Endothelial cell of umbilical vein (primary cell): ENCODE data around the gene G0S2. TPM values are rescaled to one million over a fixed set of nuclear protein-coding genes. Genes with fewer than 3 reads are reported as not detected.

Experiments used
- BruUV-seq: library from RNA; stranded (reverse); fragments of 400-500 nt; replicated peaks from 2 replicates; lab custom pipeline; 2021; lab: Mats Ljungman, UMichigan
- CTCF ChIA-PET: fragments of 300-600, 350-600 bp; sonication (Branson Sonifier 250); formaldehyde crosslinking; loops from one replicate; lab custom pipeline; 2021; ENCODE audit warnings: antibody characterized with exemption, inconsistent platforms; lab: Charles Lee
- POLR2A ChIA-PET: fragments of 300-600, 350-600 bp; sonication (Branson Sonifier 250); formaldehyde crosslinking; loops from one replicate; lab custom pipeline; 2021; ENCODE audit warnings: antibody characterized with exemption, inconsistent platforms; lab: Charles Lee
- DNase-seq: peaks from one replicate; pipeline ENCODE4 v3.0.0-alpha.2; 2011; ENCODE audit warnings: low read depth, low spot score
- FAIRE-seq: peaks from 2 replicates; lab custom pipeline; 2011; peaks lifted over from hg19 to GRCh38; lab: Jason Lieb, UNC
- H2AFZ ChIP-seq: 2 replicates; pipeline ENCODE4 v1.6.0; 2012; ENCODE audit warnings: low read depth, low read length, control low read depth, inconsistent platforms
- H3K27ac ChIP-seq: 2 replicates; pipeline ENCODE4 v1.5.1; 2011; ENCODE audit warnings: low read depth, mild to moderate bottlenecking, control low read depth, low read length, moderate library complexity; ENCODE audit not compliant: insufficient read depth
- H3K27me3 ChIP-seq, 2 experiments: 2 replicates each; pipeline versions ENCODE4 v1.6.0 to v1.6.1; 2011; ENCODE audit warnings: low read length in 2 of 2, mixed read lengths in 1 of 2; ENCODE audit not compliant: control insufficient read depth in 2 of 2, insufficient read depth in 2 of 2
- H3K36me3 ChIP-seq, 2 experiments: 2 replicates in 1 of 2; 3 replicates in 1 of 2; pipeline ENCODE4 v1.5.1; 2011; ENCODE audit warnings: low read length in 2 of 2, mild to moderate bottlenecking in 1 of 2, moderate library complexity in 1 of 2; ENCODE audit not compliant: control insufficient read depth in 2 of 2, insufficient read depth in 2 of 2; ENCODE audit errors: extremely low read depth in 1 of 2
- H3K4me1 ChIP-seq: 3 replicates; pipeline ENCODE4 v1.5.1; 2011; ENCODE audit warnings: mild to moderate bottlenecking, low read length; ENCODE audit not compliant: control insufficient read depth, insufficient read depth; ENCODE audit errors: extremely low read depth
- H3K4me2 ChIP-seq: 2 replicates; pipeline ENCODE4 v1.6.1; 2011; ENCODE audit warnings: low read length, control low read depth, mixed read lengths; ENCODE audit not compliant: insufficient read depth
- H3K4me3 ChIP-seq, 3 experiments: fragments of 200-600 bp in 1 of 3; sonication (generic), shearing (Covaris generic) in 1 of 3; replicated peaks in 1 of 3; 2 replicates each; pipeline ENCODE4 v1.5.1; 2011 to 2016; ENCODE audit warnings: control low read depth in 3 of 3, low read length in 3 of 3, mild to moderate bottlenecking in 2 of 3, inconsistent platforms in 1 of 3, low read depth in 1 of 3, moderate library complexity in 1 of 3; ENCODE audit not compliant: insufficient read depth in 1 of 3
- H3K79me2 ChIP-seq: 2 replicates; pipeline ENCODE4 v1.6.0; 2012; ENCODE audit warnings: low read length, inconsistent platforms; ENCODE audit not compliant: control insufficient read depth, insufficient read depth
- H3K9ac ChIP-seq: replicated peaks from 2 replicates; pipeline ENCODE3; 2011; ENCODE audit warnings: low read length, control low read depth; ENCODE audit not compliant: insufficient read depth; ENCODE audit errors: extremely low read depth
- H3K9me1 ChIP-seq: replicated peaks from 3 replicates; pipeline ENCODE4 v1.6.0; 2011; ENCODE audit warnings: mild to moderate bottlenecking, low read length; ENCODE audit not compliant: control insufficient read depth, insufficient read depth; ENCODE audit errors: extremely low read depth
- H3K9me3 ChIP-seq: replicated peaks from 2 replicates; pipeline ENCODE4 v1.5.1; 2012; ENCODE audit warnings: low read length, inconsistent platforms; ENCODE audit not compliant: control insufficient read depth, insufficient read depth
- H4K20me1 ChIP-seq: replicated peaks from 2 replicates; pipeline ENCODE3; 2011; ENCODE audit warnings: mild to moderate bottlenecking, low read length; ENCODE audit not compliant: control insufficient read depth, insufficient read depth; ENCODE audit errors: extremely low read depth
- CTCF ChIP-seq, 2 donors: IDR thresholded peaks; 1 replicate in 1 of 2; 2 replicates in 1 of 2; pipeline ENCODE4 v1.5.1; 2011; ENCODE audit warnings: low read length in 2 of 2, mild to moderate bottlenecking in 2 of 2, moderate library complexity in 2 of 2, control low read depth in 1 of 2, inconsistent platforms in 1 of 2, low read depth in 1 of 2; ENCODE audit not compliant: insufficient read depth in 1 of 2; ENCODE audit errors: extremely low read depth in 1 of 2
- EZH2 ChIP-seq: IDR thresholded peaks from 2 replicates; pipeline ENCODE4 v1.6.1; 2012; ENCODE audit warnings: borderline replicate concordance, low read depth, mild to moderate bottlenecking, moderate library complexity, low read length, inconsistent platforms; ENCODE audit not compliant: severe bottlenecking
- FOS ChIP-seq: IDR thresholded peaks from 2 replicates; pipeline ENCODE4 v1.6.1; 2011; ENCODE audit warnings: mild to moderate bottlenecking, low read length, moderate library complexity, borderline replicate concordance; ENCODE audit not compliant: insufficient read depth
- GATA2 ChIP-seq: IDR thresholded peaks from 2 replicates; pipeline ENCODE4 v1.7.0; 2011; ENCODE audit warnings: low read depth, mild to moderate bottlenecking, moderate library complexity, mixed read lengths, low read length; ENCODE audit not compliant: insufficient read length, insufficient read depth
- JUN ChIP-seq: IDR thresholded peaks from 2 replicates; pipeline ENCODE4 v1.6.1; 2011; ENCODE audit warnings: borderline replicate concordance, low read depth; ENCODE audit not compliant: insufficient read length, insufficient read depth
- MYC ChIP-seq: IDR thresholded peaks from one replicate; pipeline ENCODE4 v1.6.1; 2011; ENCODE audit warnings: mild to moderate bottlenecking, low read depth, low read length
- POLR2A ChIP-seq: IDR thresholded peaks from 2 replicates; pipeline ENCODE4 v1.6.1; 2012; ENCODE audit warnings: low read depth, mild to moderate bottlenecking, control low read depth, low read length
- POLR2AphosphoS5 ChIP-seq: IDR thresholded peaks from 2 replicates; pipeline ENCODE4 v1.6.1; 2012; ENCODE audit warnings: low read depth, mild to moderate bottlenecking, control low read depth, low read length, moderate library complexity; ENCODE audit not compliant: insufficient read depth
- dilution Hi-C: fragments of 300-500 bp; cut with MboI; formaldehyde crosslinking; loops from one replicate; pipeline ENCODE4 v1.15.0; 2019; ENCODE audit warnings: low sequenced_read_pairs; ENCODE audit not compliant: extremely low pct_ligation_motif_present
- intact Hi-C: fragments of 100-400 bp; cut with micrococcal nuclease; formaldehyde crosslinking; loops from one replicate; pipeline ENCODE4 v1.10.0; 2022
- polyA plus RNA-seq, 4 experiments: library from polyadenylated mRNA; depleted of rRNA in 3 of 4; stranded (reverse) in 3 of 4; unstranded in 1 of 4; fragments of >200 nt; gene quantifications; 2 replicates each; pipeline versions ENCODE4 v1.2.1 to v1.2.3, GENCODE V29; 2011 to 2012; ENCODE audit warnings: missing spikeins in 1 of 4
- total RNA-seq: library from RNA; stranded (reverse); gene quantifications from 2 replicates; pipeline ENCODE4 v1.2.3, GENCODE V29; 2021
- TF ChIP-seq, protein P1 (sequence below): IDR thresholded peaks from 2 replicates; pipeline ENCODE4 v1.6.1; 2011; ENCODE audit not compliant: insufficient read depth, insufficient read length

G0S2 gene
- total and polyA plus RNA-seq, 2 donors (not counting 3 experiments of a cell fraction or from before 2014, with no cell fraction given) = 0.91 to 1.9 TPM

- H3K4me1 ChIP-seq = peaks cover 10% of the 10 kb centered on the region
- H3K79me2 ChIP-seq = no peaks in the 10 kb centered on the region
- no peaks in the 10 kb centered on the region for H3K36me3 ChIP-seq
- H3K27ac ChIP-seq = peak overlapping the region; percentile 54
- H2AFZ ChIP-seq = no peak overlapping the region
- CTCF ChIA-PET = interaction anchor here (1.1 to 1.9 kb wide), 4 partner anchors 9 to 88 kb away, joined by 3 to 5 read pairs (median 4); partner anchors contain the start of gene G0S2
- H4K20me1 ChIP-seq = no peaks in the 10 kb centered on the region
- H3K4me2 ChIP-seq = no peak overlapping the region
- no peaks in the 10 kb centered on the region for H3K9me1 ChIP-seq
- dilution Hi-C loops = no loop called here
- BruUV-seq = no TSS peak
- TF ChIP-seq MYC = no peak
- no peak for TF ChIP-seq FOS
- no peak for TF ChIP-seq GATA2
- no peak for TF ChIP-seq EZH2
- TF ChIP-seq CTCF (IDR thresholded peaks at IDR 0.05; ENCODE audit: extremely low read depth in 1 of 2, insufficient read depth in 1 of 2, low read depth in 1 of 2, low read length in 2 of 2) = no peak
- POLR2A ChIA-PET = no interaction called here
- no peak for FAIRE-seq
- intact Hi-C loops = no loop called here
- no peaks in the 10 kb centered on the region for H3K9me3 ChIP-seq
- H3K9ac ChIP-seq = no peak overlapping the region
- DNase-seq = no peak
- no peaks in the 10 kb centered on the region for H3K27me3 ChIP-seq
- no peak overlapping the region for H3K4me3 ChIP-seq
Observed at GRCh38 chr1:209657918-209658317, 17.3 kb upstream of the G0S2 start.

DNA sequence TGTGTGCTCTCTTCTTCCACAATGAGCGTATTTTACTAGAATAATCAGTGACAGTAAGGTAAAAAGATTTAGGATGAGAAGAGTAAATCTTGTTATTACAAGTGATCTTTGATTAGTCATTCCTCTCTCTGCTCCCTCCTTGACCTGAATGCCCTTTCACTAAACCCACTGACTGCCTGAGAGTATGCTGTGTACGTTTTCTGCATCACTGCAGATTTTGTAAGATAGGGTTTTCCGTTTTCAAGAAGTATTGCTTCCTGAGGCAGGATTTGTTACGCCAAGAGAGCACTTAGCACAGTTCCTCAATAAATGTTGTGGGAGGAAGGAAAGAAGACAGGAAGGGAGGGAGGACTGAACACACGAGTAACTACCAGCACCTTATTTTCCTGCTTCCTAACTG is 15.3 kb upstream of the G0S2 start:
- peak; percentile 48 for DNase-seq
- no peak for TF ChIP-seq JUN
- TF ChIP-seq, protein P1, sequence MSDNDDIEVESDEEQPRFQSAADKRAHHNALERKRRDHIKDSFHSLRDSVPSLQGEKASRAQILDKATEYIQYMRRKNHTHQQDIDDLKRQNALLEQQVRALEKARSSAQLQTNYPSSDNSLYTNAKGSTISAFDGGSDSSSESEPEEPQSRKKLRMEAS = no peak
- TF ChIP-seq POLR2AphosphoS5 = peak; percentile 44
- no peak for TF ChIP-seq EZH2
- TF ChIP-seq FOS = peak; percentile 46
- TF ChIP-seq MYC = no peak
- peak; percentile 91 for TF ChIP-seq GATA2
- no peak for TF ChIP-seq POLR2A
- TF ChIP-seq CTCF (IDR thresholded peaks at IDR 0.05; ENCODE audit: extremely low read depth in 1 of 2, insufficient read depth in 1 of 2, low read depth in 1 of 2, low read length in 2 of 2) = no peak
- ChIA-PET CTCF (no interaction called here), POLR2A (no interaction called here)
- H3K4me1 ChIP-seq = peaks cover 10% of the 10 kb centered on the region
- H3K27ac ChIP-seq = no peak overlapping the region
- intact Hi-C loops = no loop called here
- peak overlapping the region; percentile 17 for H3K4me2 ChIP-seq
- H3K4me3 ChIP-seq = no peak overlapping the region
- no peaks in the 10 kb centered on the region for H3K79me2 ChIP-seq
- H2AFZ ChIP-seq = no peak overlapping the region
- peak; percentile 85 for FAIRE-seq
- no peaks in the 10 kb centered on the region for H3K36me3 ChIP-seq
- H4K20me1 ChIP-seq = no peaks in the 10 kb centered on the region
- H3K9ac ChIP-seq = no peak overlapping the region
- dilution Hi-C loops = no loop called here
- no TSS peak for BruUV-seq
- no peaks in the 10 kb centered on the region for H3K9me3 ChIP-seq
- H3K27me3 ChIP-seq = peaks cover 0 to 2% of the 10 kb centered on the region in 2 experiments
- H3K9me1 ChIP-seq = no peaks in the 10 kb centered on the region
